Measurements from ENCODE around the gene SP140. TPM values are rescaled to one million over a fixed set of nuclear protein-coding genes. Genes with fewer than 3 reads are reported as not detected.

SP140 gene
- total and polyA plus RNA-seq, 2 of the 8 experiments (the other 6 are each of a cell fraction or from before 2014, with no cell fraction given) = 0.23 to 1.3 TPM

DNA sequence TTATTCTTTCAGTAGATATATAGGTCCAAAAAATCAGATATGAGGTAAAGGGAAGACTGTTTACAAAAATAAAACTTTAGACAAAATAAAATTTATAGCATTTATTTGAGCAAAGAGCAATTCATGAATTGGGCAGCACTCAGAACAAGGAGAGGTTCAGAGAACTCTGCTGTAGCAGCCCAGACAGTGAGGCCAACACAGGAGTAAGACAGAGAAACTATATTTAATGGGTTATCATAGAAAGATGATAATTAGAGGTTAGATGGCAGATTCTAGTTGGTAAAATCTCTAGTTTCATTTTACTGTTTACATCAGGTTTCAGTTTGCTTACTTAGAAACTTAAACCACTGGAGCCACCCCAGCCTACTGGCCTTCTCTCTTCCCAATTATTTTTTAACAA, 71.4 kb downstream of the SP140 start:
- no peak overlapping the region for H2BK5ac ChIP-seq (ENCODE audit: low read depth, low read length)
- no peak overlapping the region for H3K4me3 ChIP-seq (ENCODE audit: extremely low read depth in 1 of 4, insufficient read depth in 2 of 4, low read depth in 3 of 4, low read length in 4 of 4)
- TF ChIP-seq MAFK (IDR thresholded peaks at IDR 0.05; ENCODE audit: low read depth, low read length) = no peak
- no peak for TF ChIP-seq SP1 (IDR thresholded peaks at IDR 0.05; ENCODE audit: low read depth, low read length)
- no peak for TF ChIP-seq PHF8 (conservative IDR thresholded peaks at IDR 0.05; ENCODE audit: low read depth, low read length)
- no peak for TF ChIP-seq BCL11A (IDR thresholded peaks at IDR 0.05; ENCODE audit: low read depth in 2 of 2, low read length in 2 of 2)
- no peak for TF ChIP-seq SIRT6 (IDR thresholded peaks at IDR 0.05; ENCODE audit: low read length)
- no peak overlapping the region for H3K14ac ChIP-seq (ENCODE audit: insufficient read length)
- no peak overlapping the region for H3K9ac ChIP-seq (replicated peaks in 1 of 4; ENCODE audit: extremely low read depth in 1 of 4, low read depth in 3 of 4, low read length in 3 of 4)
- H4K5ac ChIP-seq (ENCODE audit: insufficient read length, low read depth, low read length) = no peak overlapping the region
- no peaks in the 10 kb centered on the region for H4K20me1 ChIP-seq (replicated peaks in 1 of 2; ENCODE audit: control insufficient read depth in 1 of 2, insufficient read depth in 2 of 2, low read length in 2 of 2)
- H3K56ac ChIP-seq (replicated peaks; ENCODE audit: insufficient read length, low read depth, low read length) = no peak overlapping the region
- ChIA-PET POLR2A (ENCODE audit: partially characterized antibody) (no interaction called here), CTCF (ENCODE audit: partially characterized antibody) (no interaction called here)
- 0 out of 4 replicates have a peak, but pooled peaks cover 0 to 3% of the 10 kb centered on the region in 2 experiments for H3K9me3 ChIP-seq (ENCODE audit: insufficient read depth in 2 of 2, low read depth in 1 of 2, low read length in 1 of 2)
- H2AK5ac ChIP-seq (ENCODE audit: low read depth, low read length) = no peak overlapping the region
- no peak overlapping the region for H2BK15ac ChIP-seq (ENCODE audit: low read length)
- no peaks in the 10 kb centered on the region for H3K4me1 ChIP-seq (replicated peaks in 1 of 4; ENCODE audit: control insufficient read depth in 3 of 4, insufficient read depth in 4 of 4, low read length in 3 of 4)
- no peaks in the 10 kb centered on the region for H3K79me2 ChIP-seq (ENCODE audit: control insufficient read depth in 1 of 2, insufficient read depth in 2 of 2, low read length in 2 of 2)
- no peak overlapping the region for H2BK20ac ChIP-seq (ENCODE audit: low read length)
- no peak overlapping the region for H3K18ac ChIP-seq (ENCODE audit: extremely low read depth, low read length)
- no peak overlapping the region for H4K91ac ChIP-seq (replicated peaks; ENCODE audit: insufficient read length, low read length)
- FAIRE-seq (no peak), DNase-seq (ENCODE audit: low read depth in 1 of 2, low spot score in 2 of 2) (no peak)
- no peak overlapping the region for H2AFZ ChIP-seq (ENCODE audit: low read length)
- no peak overlapping the region for H3K4ac ChIP-seq (replicated peaks; ENCODE audit: insufficient read length, low read depth, low read length)
- no peak overlapping the region for H3K27ac ChIP-seq (ENCODE audit: low read depth, low read length)
- no peak overlapping the region for H2BK12ac ChIP-seq (ENCODE audit: low read depth, low read length)
- no peak overlapping the region for H4K8ac ChIP-seq (ENCODE audit: extremely low read depth, insufficient read depth, low read length)
- no peak overlapping the region for H2BK120ac ChIP-seq (replicated peaks; ENCODE audit: low read depth, low read length)
- H3K23me2 ChIP-seq (ENCODE audit: low read depth, low read length) = no peaks in the 10 kb centered on the region
- H3K79me1 ChIP-seq (ENCODE audit: low read depth, low read length) = no peaks in the 10 kb centered on the region
- H3K23ac ChIP-seq (ENCODE audit: insufficient read length) = no peak overlapping the region
- H3K27me3 ChIP-seq (replicated peaks in 1 of 4; ENCODE audit: control insufficient read depth in 3 of 4, extremely low read depth in 1 of 4, insufficient read depth in 3 of 4, low read length in 3 of 4) = no peaks in the 10 kb centered on the region
- H3K4me2 ChIP-seq (ENCODE audit: insufficient read depth in 1 of 2, low read depth in 2 of 2, low read length in 2 of 2) = no peak overlapping the region
- H3K36me3 ChIP-seq (ENCODE audit: control insufficient read depth in 2 of 4, insufficient read depth in 4 of 4, low read length in 3 of 4) = no peaks in the 10 kb centered on the region
